ENCODE results near the gene FREM1. TPM values are rescaled to one million over a fixed set of nuclear protein-coding genes. Genes with fewer than 3 reads are reported as not detected.

Gene FREM1
- total RNA-seq, 1 donor from 2014 or later: 2.7 TPM

DNA sequence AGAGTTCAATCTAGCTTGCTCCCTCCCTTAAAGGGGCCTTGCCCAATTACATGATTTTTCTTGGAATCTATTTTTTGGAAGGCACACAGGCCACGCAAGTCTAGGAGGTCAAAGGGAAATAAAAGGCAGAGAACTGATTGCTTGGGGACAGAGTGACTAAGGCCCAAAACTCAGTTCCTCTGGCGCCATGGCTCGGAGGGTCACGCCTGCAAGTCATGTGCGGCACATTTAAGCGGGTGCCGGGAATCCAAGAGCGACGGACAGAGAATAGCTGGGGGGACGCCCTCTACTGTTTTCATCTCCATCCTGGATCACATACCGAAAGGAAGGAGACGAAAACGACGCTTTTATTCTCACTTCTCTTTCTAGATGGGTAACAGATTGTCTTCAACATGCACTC, 78.6 kb downstream of the FREM1 start:
- intact Hi-C loops (cut with micrococcal nuclease): no loop called here
- no peak for DNase-seq
- no peak for ATAC-seq

DNA sequence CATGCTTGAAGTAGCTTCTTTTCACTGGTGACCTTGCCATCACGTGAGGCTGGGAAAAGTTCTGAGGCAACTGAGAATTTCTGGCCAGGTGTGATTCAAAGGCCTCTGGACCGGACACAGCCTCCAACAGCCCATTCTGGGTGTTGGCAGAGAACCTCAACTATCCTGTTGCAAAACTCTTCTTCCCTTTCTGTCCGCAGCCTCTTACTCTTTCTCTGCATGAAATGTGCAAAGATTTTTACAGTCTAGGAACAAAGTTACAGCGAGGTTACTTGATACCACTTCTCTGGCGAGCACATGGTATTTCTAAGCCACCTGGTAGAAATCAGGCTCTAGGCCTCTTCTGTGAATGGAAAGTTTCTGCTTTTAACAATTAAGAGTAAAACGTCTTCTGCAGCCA, 79.2 kb downstream of the FREM1 start:
- DNase-seq: no peak
- intact Hi-C loops (cut with micrococcal nuclease): no loop called here
- no peak for ATAC-seq

DNA sequence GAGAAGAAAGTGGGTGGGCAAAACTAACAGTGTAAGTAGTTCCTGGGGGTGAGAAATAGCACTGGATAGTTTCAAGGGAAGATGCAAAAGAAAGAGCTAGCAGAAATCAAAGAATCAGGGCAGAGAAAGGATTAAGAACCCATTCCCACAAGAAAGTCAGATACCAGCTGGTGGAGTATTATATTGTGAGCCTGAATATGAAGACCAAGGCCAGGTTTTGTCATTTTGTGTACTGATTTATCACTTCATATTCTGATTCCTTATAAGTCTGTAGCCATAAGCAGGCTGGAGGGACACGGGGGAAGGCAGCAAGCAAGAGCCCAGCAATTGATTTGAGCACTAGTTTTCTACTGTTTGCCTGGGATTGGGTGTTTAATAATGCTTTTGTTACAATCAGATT, 80.2 kb downstream of the FREM1 start:
- no peak for ATAC-seq
- intact Hi-C loops (cut with micrococcal nuclease): no loop called here
- no peak for DNase-seq

DNA sequence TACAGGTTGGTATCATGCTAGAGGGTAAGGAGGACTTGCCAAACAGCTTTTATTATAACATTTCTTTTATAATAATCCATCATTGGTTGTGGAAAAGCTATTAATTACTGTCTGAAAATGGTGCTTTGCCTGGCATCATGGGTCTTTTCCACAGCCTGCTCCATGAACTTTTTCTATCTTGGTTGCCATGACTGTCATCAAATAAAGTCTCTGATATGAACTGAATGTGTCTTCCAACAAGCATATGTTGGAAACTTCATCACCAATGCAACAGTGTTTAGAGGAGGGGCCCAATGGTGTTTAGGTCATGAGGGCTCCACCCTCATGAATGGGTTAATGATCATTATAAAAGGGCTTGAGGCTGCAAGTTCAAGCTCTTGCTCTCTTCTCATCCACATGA, 81.0 kb downstream of the FREM1 start:
- DNase-seq (no peak), ATAC-seq (no peak)
- intact Hi-C loops (cut with micrococcal nuclease): no loop called here

DNA sequence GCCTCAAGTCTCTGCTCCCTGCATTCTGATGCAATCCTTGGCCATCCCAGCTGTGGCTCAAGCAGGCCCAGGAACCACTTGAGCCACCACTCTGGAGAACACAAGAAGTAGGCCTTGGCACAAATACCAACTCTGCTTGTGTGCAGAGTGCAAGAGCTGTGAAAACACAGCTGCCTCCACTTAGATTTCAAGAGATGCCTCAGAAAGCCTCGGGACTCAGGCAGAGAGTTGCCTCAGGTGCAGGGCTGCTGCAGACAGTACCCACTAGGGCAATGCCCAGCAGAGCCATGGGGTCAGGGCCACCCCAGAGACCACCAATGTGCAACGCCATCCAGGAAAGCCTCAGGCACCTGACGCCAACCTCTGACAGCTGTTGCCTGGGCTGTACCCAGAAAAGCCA, 82.4 kb downstream of the FREM1 start:
- DNase-seq (no peak), ATAC-seq (no peak)
- intact Hi-C loops (cut with micrococcal nuclease): no loop called here

DNA sequence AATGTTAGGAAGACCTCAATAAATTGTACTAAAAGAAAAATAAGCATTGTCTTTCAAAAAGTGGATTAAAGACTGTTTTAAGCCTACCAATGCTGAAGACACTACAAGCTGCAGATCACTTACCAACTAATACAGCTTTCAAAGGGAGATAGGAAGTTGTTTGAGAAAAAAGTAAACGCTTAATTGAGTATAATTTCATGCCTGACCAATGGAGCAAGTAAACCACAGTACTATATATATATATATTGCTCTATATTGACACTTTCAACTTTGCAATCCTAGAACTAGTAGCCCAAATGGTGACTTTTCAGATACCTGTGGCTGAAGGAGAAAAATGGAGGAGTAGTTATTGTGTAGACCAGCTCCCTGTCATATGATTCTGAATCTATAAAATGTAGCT, 85.7 kb downstream of the FREM1 start:
- intact Hi-C loops (cut with micrococcal nuclease): no loop called here

DNA sequence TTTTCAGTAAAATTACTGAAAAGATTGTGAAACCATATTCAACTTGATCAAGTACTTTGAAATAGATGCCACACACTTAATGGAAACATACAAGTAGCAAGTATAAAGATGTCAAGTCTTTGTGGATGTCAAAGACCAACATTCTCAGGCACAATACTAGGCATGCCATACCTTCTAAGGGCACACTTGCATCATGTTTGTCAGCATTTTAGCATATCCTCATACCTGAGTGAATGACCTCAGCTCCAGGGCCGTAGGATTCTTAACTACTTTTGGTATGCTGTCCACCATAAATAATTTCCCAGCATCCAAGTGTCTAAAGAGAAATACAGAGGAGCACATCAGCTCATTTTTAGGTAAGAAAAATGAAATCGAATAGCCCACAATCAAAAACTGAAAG, 86.4 kb downstream of the FREM1 start:
- no peak for ATAC-seq
- intact Hi-C loops (cut with micrococcal nuclease): no loop called here
- no peak for DNase-seq

More for the DNA sequence above, 85.7 kb downstream of the FREM1 start:
- no peak for DNase-seq
- no peak for ATAC-seq

DNA sequence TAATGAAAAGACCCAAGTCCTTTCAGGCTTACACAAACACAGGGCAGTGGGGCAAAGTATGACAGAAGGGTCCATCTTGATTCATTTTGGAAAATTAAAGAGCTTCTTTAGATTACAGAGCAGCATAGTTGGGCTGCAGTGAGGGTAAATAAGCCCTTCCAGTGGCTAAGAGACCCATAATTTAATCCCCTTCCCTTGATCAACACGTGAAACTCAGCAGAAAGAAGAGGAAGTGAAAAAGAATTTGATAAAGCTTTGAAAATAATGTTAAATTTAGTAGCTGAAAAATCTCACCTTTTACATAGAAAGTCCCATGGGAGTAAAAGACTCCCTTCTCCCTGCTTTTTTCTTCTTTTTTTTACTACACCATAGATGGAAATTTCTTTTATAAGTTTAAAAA, 87.6 kb downstream of the FREM1 start:
- ATAC-seq (no peak), DNase-seq (no peak)
- intact Hi-C loops (cut with micrococcal nuclease): no loop called here

DNA sequence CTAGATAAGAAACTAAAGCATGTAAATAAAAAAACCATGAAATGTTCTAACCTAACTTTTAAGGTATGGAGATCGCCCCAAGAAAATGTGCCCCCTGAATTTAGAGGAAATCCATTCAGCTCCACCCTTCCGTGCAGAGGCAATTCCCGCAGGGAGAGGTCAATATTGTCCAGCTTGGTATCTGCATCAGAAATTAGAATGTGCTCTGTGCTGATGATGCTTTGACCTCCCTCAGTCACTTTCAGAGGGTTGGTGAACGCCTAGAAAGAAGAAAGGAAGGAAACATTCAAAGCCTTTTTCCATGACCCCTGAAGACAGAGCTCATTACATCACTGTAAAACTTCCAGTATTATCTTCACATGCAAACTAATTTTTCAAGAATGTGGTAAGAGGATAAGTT, 91.0 kb downstream of the FREM1 start:
- ATAC-seq (no peak), DNase-seq (no peak)
- intact Hi-C loops (cut with micrococcal nuclease): no loop called here

DNA sequence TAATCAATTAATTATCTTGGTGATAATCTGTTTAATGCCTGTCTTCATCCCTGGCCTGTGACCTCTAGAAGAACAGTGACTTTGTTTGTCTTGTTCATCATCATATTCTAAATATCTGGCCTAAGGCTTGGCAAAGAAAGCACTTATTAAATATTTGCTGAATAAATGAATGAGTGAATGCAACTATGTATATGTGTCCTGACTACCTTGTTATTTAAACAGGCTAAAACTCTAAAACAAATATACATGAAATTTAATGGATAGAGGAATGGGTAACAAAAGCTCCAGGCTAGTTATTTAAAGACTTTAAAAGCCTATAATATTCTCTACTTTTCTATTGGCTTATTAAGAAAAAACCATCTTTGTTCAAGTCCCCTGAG, 96.0 kb downstream of the FREM1 start:
- ATAC-seq (no peak), DNase-seq (no peak)
- intact Hi-C loops (cut with micrococcal nuclease): no loop called here

DNA sequence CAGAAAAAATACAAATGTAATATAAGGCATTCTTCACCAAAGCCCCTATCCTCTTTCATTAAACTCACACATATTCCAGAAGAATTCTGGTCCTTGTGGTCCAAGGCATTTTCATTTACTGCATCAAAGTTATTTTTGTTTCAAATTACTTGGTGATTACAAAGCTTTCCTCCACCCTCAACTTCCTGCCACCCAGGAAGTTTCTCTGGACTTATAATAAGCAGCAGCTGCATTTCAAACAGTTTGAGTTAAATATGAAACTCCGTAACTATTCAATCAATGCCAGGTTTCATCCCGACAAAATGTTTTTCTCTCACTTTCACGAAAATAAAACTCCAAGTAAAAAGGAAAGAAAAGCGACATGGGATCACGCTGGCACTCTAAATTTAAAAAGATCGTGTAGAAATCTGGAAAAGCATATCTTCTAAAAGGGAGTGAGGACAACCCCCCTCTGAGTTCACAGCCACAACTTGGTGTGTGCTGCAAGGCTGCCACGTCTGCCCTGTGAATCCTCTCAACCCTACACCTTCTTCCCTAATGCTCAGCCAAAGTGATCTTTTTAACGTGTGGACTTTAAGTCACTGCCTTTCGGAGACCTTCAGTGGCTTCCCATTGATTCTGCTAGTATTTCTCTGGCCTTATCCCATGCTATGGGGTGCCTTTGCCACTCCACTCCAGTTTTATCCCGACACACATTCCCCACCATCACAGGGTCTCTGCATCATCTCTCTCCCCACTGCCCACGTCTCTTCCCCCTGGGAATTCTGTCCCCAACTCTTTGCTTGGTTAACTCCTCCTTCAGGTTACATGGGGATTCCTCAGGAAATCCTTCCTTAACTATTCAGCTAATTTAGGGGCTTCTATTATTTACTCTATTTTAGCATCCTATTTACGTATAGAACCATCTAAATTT, 96.6 kb downstream of the FREM1 start:
- intact Hi-C loops (cut with micrococcal nuclease): no loop called here
- DNase-seq (no peak), ATAC-seq (no peak)

DNA sequence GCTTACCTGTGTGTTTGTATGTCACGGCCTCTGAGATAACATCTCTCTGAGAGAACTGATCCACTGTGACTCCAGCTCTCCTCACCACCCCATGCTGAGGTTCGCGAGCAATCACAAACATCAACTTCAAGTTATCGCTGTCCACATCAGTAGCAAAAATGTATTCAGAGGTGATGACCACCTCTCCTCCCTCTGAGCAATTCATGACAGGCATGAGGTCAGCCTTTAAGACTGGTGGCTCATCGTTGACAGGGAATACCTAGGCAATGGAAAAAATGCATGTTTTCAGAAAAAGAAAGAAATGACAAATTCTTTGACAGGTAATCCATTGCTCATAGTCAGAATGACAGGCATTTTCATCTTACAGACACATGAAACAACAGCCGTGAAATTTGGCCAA, 97.4 kb downstream of the FREM1 start:
- intact Hi-C loops (cut with micrococcal nuclease): no loop called here
- ATAC-seq (no peak), DNase-seq (no peak)

DNA sequence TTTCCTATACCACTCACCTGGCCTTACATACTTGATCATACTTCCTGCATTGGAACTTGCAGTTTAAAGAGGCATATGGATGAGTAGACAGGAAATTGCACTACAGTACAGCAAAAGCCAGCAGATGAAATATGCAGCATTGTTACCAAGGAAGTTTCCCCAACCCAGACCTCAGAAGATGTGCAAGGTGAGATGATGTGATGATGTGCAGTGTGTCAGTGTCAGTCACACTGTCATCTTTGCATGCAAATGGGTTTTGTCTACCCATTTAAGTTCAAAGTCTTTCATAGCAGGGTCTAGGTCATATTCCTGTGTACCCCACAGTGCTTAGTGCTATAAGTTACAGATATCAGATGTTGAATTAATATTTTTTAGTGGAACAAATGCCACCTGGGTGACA, 98.4 kb downstream of the FREM1 start:
- intact Hi-C loops (cut with micrococcal nuclease): no loop called here
- ATAC-seq (no peak), DNase-seq (no peak)

DNA sequence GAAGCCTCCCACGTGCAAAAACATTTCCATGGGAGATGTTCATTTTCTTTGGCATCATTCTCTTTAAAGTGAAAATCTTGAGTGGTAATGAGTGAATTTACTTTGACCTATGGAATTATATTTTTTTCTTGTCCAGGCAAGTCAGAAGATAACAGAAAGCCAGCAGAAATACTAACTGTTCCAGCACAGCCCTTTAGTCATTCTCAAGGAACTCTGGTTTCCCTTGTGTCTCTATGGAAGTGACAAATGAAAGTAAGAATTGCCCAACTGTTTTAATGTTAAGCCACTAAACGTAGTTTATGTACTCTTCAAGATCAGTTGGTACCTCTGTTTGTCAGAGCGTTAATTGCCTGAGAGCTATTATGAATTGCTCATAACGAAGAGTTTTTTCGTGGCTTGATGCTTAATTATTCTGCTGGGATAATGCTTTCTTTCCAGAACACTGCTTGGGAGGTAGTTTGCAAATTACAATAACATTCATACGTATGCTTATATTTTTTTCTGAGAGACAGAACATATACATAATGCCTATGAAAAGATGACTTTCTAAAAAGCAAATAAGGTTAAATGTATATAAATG, 103.2 kb downstream of the FREM1 start:
- no peak for ATAC-seq
- intact Hi-C loops (cut with micrococcal nuclease): no loop called here
- no peak for DNase-seq

DNA sequence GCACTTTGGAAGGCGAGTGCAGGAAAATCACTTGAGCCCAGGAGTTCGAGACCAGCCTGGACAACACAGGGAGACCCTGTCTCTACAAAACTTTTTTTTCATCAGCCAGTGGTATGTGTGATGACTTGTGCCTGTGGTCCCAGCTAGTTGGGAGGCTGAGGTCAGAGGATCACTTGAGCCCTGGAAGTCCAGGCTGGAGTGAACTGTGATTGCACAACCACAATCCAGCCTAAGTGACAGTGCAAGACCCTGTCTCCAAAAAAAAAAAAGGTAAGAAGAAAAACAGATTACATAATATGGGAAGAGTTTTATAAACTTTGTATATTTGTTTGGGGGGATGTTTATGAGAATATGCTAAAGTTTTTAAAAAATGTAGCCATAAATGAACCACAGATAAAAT, 111.2 kb downstream of the FREM1 start:
- intact Hi-C loops (cut with micrococcal nuclease): no loop called here
- ATAC-seq: no peak

DNA sequence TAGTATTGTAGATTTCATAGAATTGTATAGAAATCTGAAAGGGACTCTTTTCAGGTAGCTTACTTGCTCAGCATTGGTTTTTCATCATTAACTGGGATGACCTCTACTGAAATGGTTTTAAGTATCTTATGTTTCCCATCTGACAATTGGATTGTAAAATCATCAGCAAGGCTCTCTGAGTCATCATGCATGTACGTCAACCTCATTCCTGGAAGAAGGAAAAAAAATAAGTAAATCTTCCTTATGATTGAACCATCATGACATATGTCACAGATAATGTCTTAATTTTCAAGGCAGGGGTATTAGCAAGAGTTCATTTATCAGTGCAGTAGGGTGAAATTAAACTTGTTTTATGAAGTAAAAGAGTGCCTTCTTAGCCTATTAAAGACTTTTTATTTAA, 112.8 kb downstream of the FREM1 start:
- DNase-seq (no peak), ATAC-seq (no peak)
- intact Hi-C loops (cut with micrococcal nuclease): no loop called here

More for the DNA sequence above, 111.2 kb downstream of the FREM1 start:
- no peak for DNase-seq

DNA sequence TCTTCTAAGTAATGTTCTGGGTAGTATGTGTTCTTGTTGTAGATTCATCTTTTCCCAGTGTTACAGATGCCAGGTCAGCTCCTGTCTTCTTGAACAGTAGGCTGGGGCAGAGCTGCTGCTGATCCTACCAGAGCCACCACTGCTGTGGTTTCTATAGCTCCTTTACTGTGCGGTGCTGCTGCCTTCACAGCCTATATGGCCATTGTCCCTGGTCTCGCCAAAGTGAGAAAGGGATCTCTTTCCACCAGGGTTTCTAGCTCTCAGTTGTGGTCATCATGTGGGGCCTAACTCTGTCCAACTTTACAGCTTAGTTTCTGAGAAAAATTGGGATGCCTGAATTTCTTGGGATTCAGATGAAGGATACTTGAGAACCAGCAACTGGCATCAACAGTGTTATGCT, 116.8 kb downstream of the FREM1 start:
- intact Hi-C loops (cut with micrococcal nuclease): no loop called here
- DNase-seq (no peak), ATAC-seq (no peak)

DNA sequence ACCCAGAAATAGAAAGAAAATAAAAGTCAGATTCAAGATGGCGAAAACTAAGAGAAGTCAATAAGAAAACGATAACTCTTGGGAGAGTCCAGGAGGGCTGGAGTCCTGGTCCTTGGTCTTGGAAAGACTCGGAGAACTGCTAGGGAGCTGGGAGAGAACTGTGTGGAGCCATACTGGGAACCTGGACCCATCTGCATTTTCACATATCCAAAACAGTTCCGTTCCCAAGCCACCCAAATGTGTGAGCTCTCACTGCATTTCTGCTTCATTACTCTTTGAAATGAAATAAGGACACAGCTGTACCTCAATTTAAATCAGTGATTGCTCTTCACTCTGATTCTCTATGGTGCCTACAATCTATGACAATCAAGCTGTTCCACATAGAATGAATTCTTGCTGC, 119.6 kb downstream of the FREM1 start:
- intact Hi-C loops (cut with micrococcal nuclease): no loop called here
- ATAC-seq (no peak), DNase-seq (no peak)

DNA sequence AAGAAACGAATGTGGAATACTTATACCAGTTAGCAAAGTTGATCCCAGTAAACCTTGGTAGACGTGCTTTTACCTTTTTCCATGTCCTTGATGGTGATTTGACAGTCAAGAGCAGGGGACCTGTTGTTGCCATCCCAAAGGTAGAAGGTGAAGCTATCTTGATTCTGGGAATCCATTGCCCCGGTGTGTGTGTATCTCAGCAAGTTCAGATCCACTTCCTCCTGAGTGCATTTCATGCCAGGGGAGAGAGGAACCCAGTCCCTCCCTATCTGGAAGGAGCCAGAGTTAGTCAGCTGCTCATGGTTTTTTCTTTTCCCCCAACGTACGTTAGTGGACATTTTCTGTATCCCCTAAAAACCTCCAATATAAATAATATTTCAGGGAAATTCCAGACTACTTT, 121.4 kb downstream of the FREM1 start:
- intact Hi-C loops (cut with micrococcal nuclease): no loop called here

DNA sequence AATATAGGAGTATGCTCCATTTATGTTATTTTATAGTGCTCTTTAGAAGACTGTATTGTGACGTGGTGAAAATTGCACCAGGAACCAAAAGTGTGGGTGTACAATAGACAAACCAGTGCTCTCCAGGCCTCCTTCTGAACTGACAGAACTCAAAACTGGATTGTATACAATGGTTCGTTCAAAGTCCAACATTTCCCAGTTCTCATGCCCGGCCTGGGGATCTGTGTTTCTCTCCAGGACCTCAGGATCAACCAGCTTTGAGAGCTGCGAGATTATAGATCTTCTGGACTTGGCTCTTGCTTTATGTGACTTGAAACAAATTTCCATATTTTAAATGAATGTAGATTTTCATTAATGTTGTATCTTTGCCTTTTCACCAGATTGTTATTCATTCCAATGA, 126.9 kb downstream of the FREM1 start:
- DNase-seq (no peak), ATAC-seq (no peak)
- intact Hi-C loops (cut with micrococcal nuclease): no loop called here

More for the DNA sequence above, 121.4 kb downstream of the FREM1 start:
- DNase-seq: no peak
- no peak for ATAC-seq

All from left ventricle myocardium superior (tissue), 1 donor.